Thyroid gland (tissue), 4 donors: Measurements from ENCODE around the gene BTK.

ENCODE experiments used
- POLR2A ChIP-seq, 2 donors: fragments of 450-650 bp; IDR thresholded peaks; one replicate each; pipeline ENCODE4 v1.6.1; 2017; ENCODE audit warnings: antibody characterized with exemption in 2 of 2, mild to moderate bottlenecking in 2 of 2, moderate library complexity in 1 of 2
- TF ChIP-seq, protein P1 (sequence below), 6 experiments: fragments of 200-600 bp in 3 of 6; fragments of 450-650 bp in 3 of 6; sonication (generic) in 3 of 6; IDR thresholded peaks; one replicate each; pipeline ENCODE4 v1.5.1; 2016 to 2019; ENCODE audit warnings: antibody characterized with exemption in 6 of 6, mild to moderate bottlenecking in 2 of 6, inconsistent platforms in 1 of 6, moderate library complexity in 1 of 6

GRCh38 chrX:101398694-101399093 lies 12.7 kb upstream of the BTK start:
- TF ChIP-seq POLR2A (IDR thresholded peaks at IDR 0.05): no peak
- TF ChIP-seq, protein P1, sequence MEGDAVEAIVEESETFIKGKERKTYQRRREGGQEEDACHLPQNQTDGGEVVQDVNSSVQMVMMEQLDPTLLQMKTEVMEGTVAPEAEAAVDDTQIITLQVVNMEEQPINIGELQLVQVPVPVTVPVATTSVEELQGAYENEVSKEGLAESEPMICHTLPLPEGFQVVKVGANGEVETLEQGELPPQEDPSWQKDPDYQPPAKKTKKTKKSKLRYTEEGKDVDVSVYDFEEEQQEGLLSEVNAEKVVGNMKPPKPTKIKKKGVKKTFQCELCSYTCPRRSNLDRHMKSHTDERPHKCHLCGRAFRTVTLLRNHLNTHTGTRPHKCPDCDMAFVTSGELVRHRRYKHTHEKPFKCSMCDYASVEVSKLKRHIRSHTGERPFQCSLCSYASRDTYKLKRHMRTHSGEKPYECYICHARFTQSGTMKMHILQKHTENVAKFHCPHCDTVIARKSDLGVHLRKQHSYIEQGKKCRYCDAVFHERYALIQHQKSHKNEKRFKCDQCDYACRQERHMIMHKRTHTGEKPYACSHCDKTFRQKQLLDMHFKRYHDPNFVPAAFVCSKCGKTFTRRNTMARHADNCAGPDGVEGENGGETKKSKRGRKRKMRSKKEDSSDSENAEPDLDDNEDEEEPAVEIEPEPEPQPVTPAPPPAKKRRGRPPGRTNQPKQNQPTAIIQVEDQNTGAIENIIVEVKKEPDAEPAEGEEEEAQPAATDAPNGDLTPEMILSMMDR (IDR thresholded peaks at IDR 0.05): no peak
